ENCODE results near the gene ZNHIT2. TPM values are rescaled to one million over a fixed set of nuclear protein-coding genes. Genes with fewer than 3 reads are reported as not detected.

Gene ZNHIT2
- total and polyA plus RNA-seq, 2 of the 13 experiments (the other 11 are each of a cell fraction or from before 2014, with no cell fraction given) = 1.1 to 6.5 TPM

DNA sequence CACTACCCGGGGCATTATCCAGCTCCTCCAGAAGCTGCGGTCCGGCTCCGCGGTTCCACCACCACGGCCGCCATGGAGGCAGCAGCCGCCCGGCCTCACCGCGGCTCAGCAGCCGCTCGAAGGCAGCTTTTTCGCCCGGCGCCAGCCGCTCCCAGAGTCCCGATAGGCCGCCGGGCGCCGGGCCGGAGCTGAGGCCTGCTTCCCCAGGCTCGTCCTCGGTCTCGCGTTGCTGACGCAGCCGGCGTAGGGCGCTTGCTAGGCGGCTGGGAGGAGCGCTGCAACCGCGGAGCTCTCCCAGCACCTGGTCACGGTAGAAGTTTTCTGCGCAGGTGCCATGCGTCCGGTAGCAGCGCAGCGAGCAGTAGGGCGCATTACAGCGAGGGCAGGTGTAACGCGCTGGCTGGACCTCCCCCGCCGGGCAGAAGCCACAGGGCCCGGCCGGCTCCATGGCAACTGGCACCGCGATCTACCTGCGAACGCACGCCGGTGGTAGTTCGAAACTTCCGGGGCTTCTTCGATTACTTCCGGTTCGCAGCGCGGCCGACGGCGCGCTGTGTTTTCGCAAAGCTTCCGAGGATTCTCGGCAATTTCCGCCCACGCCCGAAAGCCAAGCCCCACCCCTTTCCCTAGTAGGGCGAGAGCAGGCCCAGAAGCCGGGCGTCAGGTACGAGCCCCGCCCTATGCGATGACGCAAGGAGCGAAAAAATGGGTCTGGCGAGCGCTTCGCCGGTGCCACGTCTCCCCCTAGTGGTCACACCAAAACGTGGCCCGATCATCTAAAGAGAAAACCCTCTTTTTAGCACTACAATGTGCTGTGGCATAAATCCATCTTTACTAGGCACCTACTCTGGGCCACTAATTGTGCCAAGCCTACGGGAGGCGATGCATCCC, at the start of gene ZNHIT2 (continued):
- TF ChIP-seq, protein P1, sequence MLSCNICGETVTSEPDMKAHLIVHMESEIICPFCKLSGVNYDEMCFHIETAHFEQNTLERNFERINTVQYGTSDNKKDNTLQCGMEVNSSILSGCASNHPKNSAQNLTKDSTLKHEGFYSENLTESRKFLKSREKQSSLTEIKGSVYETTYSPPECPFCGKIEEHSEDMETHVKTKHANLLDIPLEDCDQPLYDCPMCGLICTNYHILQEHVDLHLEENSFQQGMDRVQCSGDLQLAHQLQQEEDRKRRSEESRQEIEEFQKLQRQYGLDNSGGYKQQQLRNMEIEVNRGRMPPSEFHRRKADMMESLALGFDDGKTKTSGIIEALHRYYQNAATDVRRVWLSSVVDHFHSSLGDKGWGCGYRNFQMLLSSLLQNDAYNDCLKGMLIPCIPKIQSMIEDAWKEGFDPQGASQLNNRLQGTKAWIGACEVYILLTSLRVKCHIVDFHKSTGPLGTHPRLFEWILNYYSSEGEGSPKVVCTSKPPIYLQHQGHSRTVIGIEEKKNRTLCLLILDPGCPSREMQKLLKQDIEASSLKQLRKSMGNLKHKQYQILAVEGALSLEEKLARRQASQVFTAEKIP (CRISPR knock-in tag; IDR thresholded peaks at IDR 0.05; ENCODE audit: borderline replicate concordance) = 0 out of 2 replicates have a peak, but pooled peaks have one; percentile 74
- TF ChIP-seq ZNF510 (CRISPR knock-in tag; IDR thresholded peaks at IDR 0.05; ENCODE audit: low read depth) = no peak
- TF ChIP-seq, protein P2, sequence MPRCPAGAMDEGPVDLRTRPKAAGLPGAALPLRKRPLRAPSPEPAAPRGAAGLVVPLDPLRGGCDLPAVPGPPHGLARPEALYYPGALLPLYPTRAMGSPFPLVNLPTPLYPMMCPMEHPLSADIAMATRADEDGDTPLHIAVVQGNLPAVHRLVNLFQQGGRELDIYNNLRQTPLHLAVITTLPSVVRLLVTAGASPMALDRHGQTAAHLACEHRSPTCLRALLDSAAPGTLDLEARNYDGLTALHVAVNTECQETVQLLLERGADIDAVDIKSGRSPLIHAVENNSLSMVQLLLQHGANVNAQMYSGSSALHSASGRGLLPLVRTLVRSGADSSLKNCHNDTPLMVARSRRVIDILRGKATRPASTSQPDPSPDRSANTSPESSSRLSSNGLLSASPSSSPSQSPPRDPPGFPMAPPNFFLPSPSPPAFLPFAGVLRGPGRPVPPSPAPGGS (CRISPR knock-in tag; IDR thresholded peaks at IDR 0.05) = peak; percentile 39; the same call in 1 of the 2 replicates
- peak; percentile 58; the same call in 1 of the 2 replicates for TF ChIP-seq ZNF230 (CRISPR knock-in tag; IDR thresholded peaks at IDR 0.05)
- TF ChIP-seq ZNF160 (CRISPR knock-in tag; IDR thresholded peaks at IDR 0.05) = no peak
- TF ChIP-seq, protein P3, sequence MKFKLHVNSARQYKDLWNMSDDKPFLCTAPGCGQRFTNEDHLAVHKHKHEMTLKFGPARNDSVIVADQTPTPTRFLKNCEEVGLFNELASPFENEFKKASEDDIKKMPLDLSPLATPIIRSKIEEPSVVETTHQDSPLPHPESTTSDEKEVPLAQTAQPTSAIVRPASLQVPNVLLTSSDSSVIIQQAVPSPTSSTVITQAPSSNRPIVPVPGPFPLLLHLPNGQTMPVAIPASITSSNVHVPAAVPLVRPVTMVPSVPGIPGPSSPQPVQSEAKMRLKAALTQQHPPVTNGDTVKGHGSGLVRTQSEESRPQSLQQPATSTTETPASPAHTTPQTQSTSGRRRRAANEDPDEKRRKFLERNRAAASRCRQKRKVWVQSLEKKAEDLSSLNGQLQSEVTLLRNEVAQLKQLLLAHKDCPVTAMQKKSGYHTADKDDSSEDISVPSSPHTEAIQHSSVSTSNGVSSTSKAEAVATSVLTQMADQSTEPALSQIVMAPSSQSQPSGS (CRISPR knock-in tag; IDR thresholded peaks at IDR 0.05) = peak; percentile 94
- no peak for TF ChIP-seq ZNF777 (CRISPR knock-in tag; IDR thresholded peaks at IDR 0.05)
- TF ChIP-seq, protein P4, sequence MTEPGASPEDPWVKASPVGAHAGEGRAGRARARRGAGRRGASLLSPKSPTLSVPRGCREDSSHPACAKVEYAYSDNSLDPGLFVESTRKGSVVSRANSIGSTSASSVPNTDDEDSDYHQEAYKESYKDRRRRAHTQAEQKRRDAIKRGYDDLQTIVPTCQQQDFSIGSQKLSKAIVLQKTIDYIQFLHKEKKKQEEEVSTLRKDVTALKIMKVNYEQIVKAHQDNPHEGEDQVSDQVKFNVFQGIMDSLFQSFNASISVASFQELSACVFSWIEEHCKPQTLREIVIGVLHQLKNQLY (CRISPR knock-in tag; IDR thresholded peaks at IDR 0.05) = no peak
- TF ChIP-seq TCF7 (IDR thresholded peaks at IDR 0.05; ENCODE audit: low read depth) = no peak
- TF ChIP-seq ZNF644 (CRISPR knock-in tag; IDR thresholded peaks at IDR 0.05; ENCODE audit: low read depth) = no peak
- peak; percentile 80; the same call in 1 of the 2 replicates for TF ChIP-seq IRF2 (CRISPR knock-in tag; IDR thresholded peaks at IDR 0.05)
- TF ChIP-seq SCMH1 (CRISPR knock-in tag; IDR thresholded peaks at IDR 0.05; ENCODE audit: borderline replicate concordance) = no peak
- peak; percentile 72 for TF ChIP-seq ATF7 (IDR thresholded peaks at IDR 0.05)
- peak; percentile 83 for TF ChIP-seq ATF7 (CRISPR knock-in tag; IDR thresholded peaks at IDR 0.05)
- TF ChIP-seq REXO4 (CRISPR knock-in tag; IDR thresholded peaks at IDR 0.05; ENCODE audit: borderline replicate concordance) = no peak
- TF ChIP-seq, protein P5, sequence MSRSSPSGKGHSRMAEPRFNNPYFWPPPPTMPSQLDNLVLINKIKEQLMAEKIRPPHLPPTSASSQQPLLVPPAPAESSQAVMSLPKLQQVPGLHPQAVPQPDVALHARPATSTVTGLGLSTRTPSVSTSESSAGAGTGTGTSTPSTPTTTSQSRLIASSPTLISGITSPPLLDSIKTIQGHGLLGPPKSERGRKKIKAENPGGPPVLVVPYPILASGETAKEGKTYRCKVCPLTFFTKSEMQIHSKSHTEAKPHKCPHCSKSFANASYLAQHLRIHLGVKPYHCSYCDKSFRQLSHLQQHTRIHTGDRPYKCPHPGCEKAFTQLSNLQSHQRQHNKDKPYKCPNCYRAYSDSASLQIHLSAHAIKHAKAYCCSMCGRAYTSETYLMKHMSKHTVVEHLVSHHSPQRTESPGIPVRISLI (CRISPR knock-in tag; IDR thresholded peaks at IDR 0.05; ENCODE audit: borderline replicate concordance) = peak; percentile 73; the same call in 1 of the 2 replicates
- TF ChIP-seq, protein P6, sequence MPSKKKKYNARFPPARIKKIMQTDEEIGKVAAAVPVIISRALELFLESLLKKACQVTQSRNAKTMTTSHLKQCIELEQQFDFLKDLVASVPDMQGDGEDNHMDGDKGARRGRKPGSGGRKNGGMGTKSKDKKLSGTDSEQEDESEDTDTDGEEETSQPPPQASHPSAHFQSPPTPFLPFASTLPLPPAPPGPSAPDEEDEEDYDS (CRISPR knock-in tag; IDR thresholded peaks at IDR 0.05) = peak; percentile 40; the same call in 1 of the 2 replicates
- TF ChIP-seq SMAD3 (CRISPR knock-in tag; IDR thresholded peaks at IDR 0.05) = peak; percentile 49; the same call in 1 of the 2 replicates
- TF ChIP-seq ZNF839 (CRISPR knock-in tag; IDR thresholded peaks at IDR 0.05; ENCODE audit: borderline replicate concordance) = no peak
- peak; percentile 60; the same call in 1 of the 2 replicates for TF ChIP-seq ZNF430 (CRISPR knock-in tag; IDR thresholded peaks at IDR 0.05)
- TF ChIP-seq ZIK1 (CRISPR knock-in tag; IDR thresholded peaks at IDR 0.05; ENCODE audit: borderline replicate concordance, low read depth) = peak; percentile 80
- peak; percentile 99 for TF ChIP-seq ZC3H13 (CRISPR knock-in tag; IDR thresholded peaks at IDR 0.05)
- no peak; the same call in 1 of the 2 replicates for TF ChIP-seq RFX5 (IDR thresholded peaks at IDR 0.05; ENCODE audit: low read depth, low read length)
